Smooth muscle cell (in vitro differentiated cells): Measurements from ENCODE around the gene TCF23. TPM values are rescaled to one million over a fixed set of nuclear protein-coding genes. Genes with fewer than 3 reads are reported as not detected.

Experiments used
- DNase-seq: peaks from one replicate; lab custom pipeline; 2025; ENCODE audit not compliant: unreplicated experiment; lab: John Stamatoyannopoulos, UW
- H2AFZ ChIP-seq: fragments of 200-600 bp; sonication (generic); 2 replicates; pipeline ENCODE4 v1.6.0; 2016; ENCODE audit warnings: antibody characterized with exemption, low read depth, mild to moderate bottlenecking
- H3F3A ChIP-seq: fragments of 200-600 bp; sonication (generic); 2 replicates; pipeline ENCODE4 v1.6.0; 2017; ENCODE audit warnings: antibody characterized with exemption, low read depth
- H3K27ac ChIP-seq: fragments of 200-600 bp; sonication (generic); 2 replicates; pipeline ENCODE4 v1.5.1; 2016; ENCODE audit warnings: low read depth, mild to moderate bottlenecking
- H3K27me3 ChIP-seq: fragments of 200-600 bp; sonication (generic); 2 replicates; pipeline ENCODE4 v1.6.1; 2016; ENCODE audit warnings: low read depth, mild to moderate bottlenecking
- H3K36me3 ChIP-seq: fragments of 200-600 bp; sonication (generic); 2 replicates; pipeline ENCODE4 v1.5.1; 2016; ENCODE audit warnings: low read depth
- H3K4me1 ChIP-seq: fragments of 200-600 bp; sonication (generic); 2 replicates; pipeline ENCODE4 v1.5.1; 2016; ENCODE audit warnings: low read depth
- H3K4me2 ChIP-seq: fragments of 200-600 bp; sonication (generic); 2 replicates; pipeline ENCODE4 v1.6.0; 2016; ENCODE audit warnings: mild to moderate bottlenecking
- H3K4me3 ChIP-seq: fragments of 200-600 bp; sonication (generic); 2 replicates; pipeline ENCODE4 v1.5.1; 2016; ENCODE audit warnings: mild to moderate bottlenecking
- H3K79me2 ChIP-seq: fragments of 200-600 bp; sonication (generic); 2 replicates; pipeline ENCODE4 v1.6.0; 2016; ENCODE audit warnings: low read depth, mild to moderate bottlenecking
- H3K9ac ChIP-seq: fragments of 200-600 bp; sonication (generic); 2 replicates; pipeline ENCODE4 v1.6.0; 2016; ENCODE audit warnings: low read depth
- H3K9me3 ChIP-seq: fragments of 200-600 bp; sonication (generic); replicated peaks from 2 replicates; pipeline ENCODE4 v1.5.1; 2016; ENCODE audit warnings: low read depth
- H4K20me1 ChIP-seq: fragments of 200-600 bp; sonication (generic); 2 replicates; pipeline ENCODE4 v1.6.0; 2016; ENCODE audit warnings: low read depth
- CTCF ChIP-seq: fragments of 200-600 bp; sonication (generic); IDR thresholded peaks from 2 replicates; pipeline ENCODE4 v1.5.1; 2017; ENCODE audit warnings: borderline replicate concordance, mild to moderate bottlenecking, antibody characterized with exemption; ENCODE audit not compliant: insufficient read depth, poor library complexity, severe bottlenecking
- WGBS: methylation state at CpG from one replicate; pipeline ENCODE4 v1.1.7; 2016; ENCODE audit warnings: low lambda C conversion rate; 5-methylcytosine and 5-hydroxymethylcytosine counted together
- polyA plus RNA-seq: library from polyadenylated mRNA; unstranded; fragments of >200 nt; fragmentation: Nextera tagmentation; extraction: Ambion mirVana; gene quantifications from 2 replicates; pipeline ENCODE4 v1.2.1, GENCODE V29; 2016
- total RNA-seq: library from RNA; depleted of rRNA; stranded (reverse); fragments of >200 nt; gene quantifications from 2 replicates; pipeline ENCODE4 v1.2.3, GENCODE V29; 2014

The TCF23 gene
- total and polyA plus RNA-seq, 2 experiments from 2014 or later = not detected

GRCh38 chr2:27135478-27135955, 13.3 kb upstream of the TCF23 start:
- Histone ChIP-seq H3K9ac (no peak overlapping the region), H3K4me2 (no peak overlapping the region), H3K4me1 (peaks cover 6% of the 10 kb centered on the region), H3K4me3 (no peak overlapping the region), H3K9me3 (no peaks in the 10 kb centered on the region), H3K79me2 (peaks cover 17% of the 10 kb centered on the region), H3F3A (peaks cover 4% of the 10 kb centered on the region), H2AFZ (no peak overlapping the region), H3K36me3 (no peaks in the 10 kb centered on the region), H3K27ac (no peak overlapping the region), H4K20me1 (peaks cover 18% of the 10 kb centered on the region), H3K27me3 (no peaks in the 10 kb centered on the region)
- WGBS = 96% methylated on average over 12 of the region's 12 CpGs
- TF ChIP-seq CTCF = no peak
- DNase-seq = no peak

- DNase-seq = no peak
- WGBS = 96% methylated on average over 7 of the region's 7 CpGs
- Histone ChIP-seq H3F3A (peaks cover 3% of the 10 kb centered on the region), H4K20me1 (peaks cover 18% of the 10 kb centered on the region), H3K79me2 (peaks cover 17% of the 10 kb centered on the region), H3K36me3 (no peaks in the 10 kb centered on the region), H3K9ac (no peak overlapping the region), H3K27me3 (no peaks in the 10 kb centered on the region), H3K4me3 (no peak overlapping the region), H3K4me1 (peaks cover 6% of the 10 kb centered on the region), H3K4me2 (no peak overlapping the region), H2AFZ (no peak overlapping the region), H3K9me3 (no peaks in the 10 kb centered on the region), H3K27ac (no peak overlapping the region)
- no peak for TF ChIP-seq CTCF
These were observed 12.1 kb upstream of the TCF23 start for GRCh38 chr2:27136751-27137150.

GRCh38 chr2:27137322-27137935, 11.4 kb upstream of the TCF23 start:
- no peak overlapping the region for H3K4me2 ChIP-seq

More at GRCh38 chr2:27137322-27137935, 11.4 kb upstream of the TCF23 start:
- Histone ChIP-seq H3K4me3 (no peak overlapping the region), H3F3A (no peaks in the 10 kb centered on the region), H3K27ac (no peak overlapping the region), H2AFZ (no peak overlapping the region), H4K20me1 (peaks cover 14% of the 10 kb centered on the region), H3K9me3 (no peaks in the 10 kb centered on the region), H3K4me1 (peaks cover 6% of the 10 kb centered on the region), H3K9ac (no peak overlapping the region), H3K79me2 (peaks cover 17% of the 10 kb centered on the region), H3K36me3 (no peaks in the 10 kb centered on the region), H3K27me3 (no peaks in the 10 kb centered on the region)
- no peak for TF ChIP-seq CTCF
- 95% methylated on average over 19 of the region's 21 CpGs for WGBS
- no peak for DNase-seq
